Omental fat pad (tissue), 4 donors: Measurements from ENCODE around the gene OCRL. TPM values are rescaled to one million over a fixed set of nuclear protein-coding genes. Genes with fewer than 3 reads are reported as not detected.

ENCODE experiments used
- ATAC-seq: fragments of 150-250 bp; one replicate; pipeline ENCODE4 v1.9.1; 2016; ENCODE audit warnings: mild to moderate bottlenecking, moderate library complexity; ENCODE audit not compliant: low FRiP score
- DNase-seq: peaks from one replicate; pipeline ENCODE4 v3.0.0-alpha.2; 2019; ENCODE audit warnings: low spot score
- total RNA-seq, 4 donors: library from RNA; depleted of rRNA; stranded (reverse); fragments of >200 nt; gene quantifications; one replicate each; pipeline ENCODE4 v1.1.0, GENCODE V29; 2016
- TF ChIP-seq, protein P1 (sequence below), 3 donors: fragments of 450-650 bp; IDR thresholded peaks; one replicate each; pipeline ENCODE4 v1.5.1; 2016 to 2017; ENCODE audit warnings: antibody characterized with exemption in 3 of 3, mild to moderate bottlenecking in 3 of 3, moderate library complexity in 2 of 3

The OCRL gene
- total RNA-seq: 10 to 100 TPM; 12.7 to 21.8 (median 17.8) TPM

DNA sequence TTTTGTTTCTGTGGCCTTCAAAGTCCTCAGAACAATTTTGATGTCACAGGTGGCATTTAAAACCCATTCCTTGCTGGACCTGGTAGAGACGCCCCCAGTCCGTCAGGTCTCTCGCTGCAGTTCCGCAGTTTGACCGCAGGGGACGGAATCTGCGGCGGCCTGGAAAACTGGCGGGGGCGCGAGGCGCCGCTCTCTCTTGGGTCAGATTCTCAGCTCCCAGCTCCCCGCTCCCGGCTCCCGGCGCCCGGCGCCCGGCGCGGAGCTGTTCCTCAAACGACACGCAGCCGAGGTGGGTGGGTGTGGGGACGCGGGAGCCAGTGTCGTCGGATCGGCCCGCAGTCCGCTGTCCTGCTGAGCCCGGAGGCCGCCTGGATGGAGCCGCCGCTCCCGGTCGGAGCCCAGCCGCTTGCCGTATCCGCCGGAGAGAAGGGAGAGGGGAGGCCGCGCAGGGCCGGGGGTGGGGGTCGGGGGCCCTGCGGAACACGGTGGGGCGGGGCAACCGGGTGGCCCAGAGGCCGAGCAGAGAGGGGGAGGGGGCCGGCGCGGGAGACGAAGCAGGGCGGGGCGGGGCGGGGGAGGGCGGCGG, at the start of gene OCRL:
OCRL (plus strand) TSS at position 192 of the 586 bp plus-strand sequence; CDS start at position 373, 181 bp downstream.
- ATAC-seq (peak; percentile 89), DNase-seq (peak; percentile 46)
- TF ChIP-seq, protein P1, sequence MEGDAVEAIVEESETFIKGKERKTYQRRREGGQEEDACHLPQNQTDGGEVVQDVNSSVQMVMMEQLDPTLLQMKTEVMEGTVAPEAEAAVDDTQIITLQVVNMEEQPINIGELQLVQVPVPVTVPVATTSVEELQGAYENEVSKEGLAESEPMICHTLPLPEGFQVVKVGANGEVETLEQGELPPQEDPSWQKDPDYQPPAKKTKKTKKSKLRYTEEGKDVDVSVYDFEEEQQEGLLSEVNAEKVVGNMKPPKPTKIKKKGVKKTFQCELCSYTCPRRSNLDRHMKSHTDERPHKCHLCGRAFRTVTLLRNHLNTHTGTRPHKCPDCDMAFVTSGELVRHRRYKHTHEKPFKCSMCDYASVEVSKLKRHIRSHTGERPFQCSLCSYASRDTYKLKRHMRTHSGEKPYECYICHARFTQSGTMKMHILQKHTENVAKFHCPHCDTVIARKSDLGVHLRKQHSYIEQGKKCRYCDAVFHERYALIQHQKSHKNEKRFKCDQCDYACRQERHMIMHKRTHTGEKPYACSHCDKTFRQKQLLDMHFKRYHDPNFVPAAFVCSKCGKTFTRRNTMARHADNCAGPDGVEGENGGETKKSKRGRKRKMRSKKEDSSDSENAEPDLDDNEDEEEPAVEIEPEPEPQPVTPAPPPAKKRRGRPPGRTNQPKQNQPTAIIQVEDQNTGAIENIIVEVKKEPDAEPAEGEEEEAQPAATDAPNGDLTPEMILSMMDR (IDR thresholded peaks at IDR 0.05): peak in 1 of 3 donors; percentile 30

DNA sequence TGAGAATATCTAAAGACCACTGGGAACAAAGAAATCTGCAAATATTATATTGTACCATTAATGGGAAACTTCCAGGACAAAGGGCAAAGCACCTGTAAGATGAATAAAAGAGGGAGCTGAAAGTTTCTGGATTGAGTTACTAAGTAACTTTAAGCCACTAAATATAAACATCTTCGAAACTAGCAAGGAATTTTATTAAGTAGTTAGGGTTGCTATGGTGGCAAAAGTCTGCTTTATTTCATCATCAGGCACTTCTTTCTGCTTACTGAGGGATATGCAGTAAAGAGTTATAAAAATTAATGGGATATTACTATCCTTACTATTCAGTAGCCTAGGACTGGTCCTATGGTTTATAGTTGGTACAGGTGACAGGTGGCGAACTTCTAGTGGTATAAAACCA, 49.7 kb upstream of the OCRL start:
- DNase-seq: no peak
- no peak for ATAC-seq
- TF ChIP-seq, protein P1 (IDR thresholded peaks at IDR 0.05): no peak

DNA sequence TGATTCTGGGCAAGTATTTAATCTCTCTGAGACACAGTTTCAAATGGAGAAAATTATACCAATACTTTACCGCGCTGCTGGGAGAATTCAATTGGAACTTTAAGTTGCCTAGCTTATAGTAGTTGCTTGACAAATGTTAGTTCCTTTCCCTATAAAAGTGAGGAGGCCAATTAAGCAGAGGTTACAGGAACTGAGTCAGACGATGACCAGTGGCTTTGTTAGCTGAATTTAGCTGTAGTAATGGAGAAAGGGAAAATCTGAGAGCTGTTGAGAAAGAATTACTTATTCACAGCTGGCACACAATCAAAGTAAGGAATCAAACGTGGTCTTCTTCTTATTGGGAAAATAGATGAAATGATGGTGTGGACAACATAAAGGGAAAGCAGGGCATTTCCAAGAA, 46.4 kb upstream of the OCRL start:
- no peak for ATAC-seq
- TF ChIP-seq, protein P1 (IDR thresholded peaks at IDR 0.05): no peak
- no peak for DNase-seq

DNA sequence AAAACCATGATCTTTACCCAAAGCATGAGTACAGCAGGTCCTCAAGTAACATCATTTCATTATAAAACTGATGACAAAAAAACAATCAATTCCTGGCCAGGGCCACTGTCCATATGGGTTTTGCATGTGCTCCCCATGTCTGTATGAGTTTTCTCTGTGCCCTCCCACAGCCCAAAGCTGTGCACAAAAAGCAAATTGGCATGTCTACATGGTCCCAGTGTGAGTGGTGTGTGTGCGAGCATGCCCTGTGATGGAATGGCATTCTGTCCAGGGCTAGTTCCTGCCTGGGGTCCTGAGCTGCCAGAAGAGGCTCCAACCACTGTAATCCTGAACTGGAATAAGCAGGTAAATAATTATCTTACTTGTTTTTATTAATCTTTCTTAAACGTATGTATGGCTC, 45.2 kb upstream of the OCRL start:
- TF ChIP-seq, protein P1 (IDR thresholded peaks at IDR 0.05): no peak
- ATAC-seq (no peak), DNase-seq (no peak)

GRCh38 chrX:129495900-129496299, 44.2 kb upstream of the OCRL start:
- no peak for DNase-seq
- no peak for ATAC-seq
- TF ChIP-seq, protein P1 (IDR thresholded peaks at IDR 0.05): no peak

DNA sequence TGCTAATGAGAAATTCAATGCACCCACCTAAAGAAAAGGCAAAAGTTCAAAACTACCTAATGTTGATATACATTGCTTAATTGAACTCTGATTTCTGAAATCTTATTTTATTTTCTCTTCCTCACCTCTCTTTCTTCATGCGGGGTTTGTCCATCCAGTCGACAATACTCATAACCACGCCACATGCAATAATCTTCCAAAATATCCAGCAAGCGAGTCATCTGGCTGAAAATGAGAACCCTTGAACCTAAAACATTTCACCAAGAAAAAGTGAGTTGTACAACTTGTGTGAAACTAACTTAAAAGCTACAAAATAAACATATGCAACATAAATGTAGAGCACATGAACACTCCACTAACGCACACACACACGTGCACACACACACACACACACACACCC, 43.4 kb upstream of the OCRL start:
- TF ChIP-seq, protein P1 (IDR thresholded peaks at IDR 0.05): no peak
- ATAC-seq (no peak), DNase-seq (no peak)

DNA sequence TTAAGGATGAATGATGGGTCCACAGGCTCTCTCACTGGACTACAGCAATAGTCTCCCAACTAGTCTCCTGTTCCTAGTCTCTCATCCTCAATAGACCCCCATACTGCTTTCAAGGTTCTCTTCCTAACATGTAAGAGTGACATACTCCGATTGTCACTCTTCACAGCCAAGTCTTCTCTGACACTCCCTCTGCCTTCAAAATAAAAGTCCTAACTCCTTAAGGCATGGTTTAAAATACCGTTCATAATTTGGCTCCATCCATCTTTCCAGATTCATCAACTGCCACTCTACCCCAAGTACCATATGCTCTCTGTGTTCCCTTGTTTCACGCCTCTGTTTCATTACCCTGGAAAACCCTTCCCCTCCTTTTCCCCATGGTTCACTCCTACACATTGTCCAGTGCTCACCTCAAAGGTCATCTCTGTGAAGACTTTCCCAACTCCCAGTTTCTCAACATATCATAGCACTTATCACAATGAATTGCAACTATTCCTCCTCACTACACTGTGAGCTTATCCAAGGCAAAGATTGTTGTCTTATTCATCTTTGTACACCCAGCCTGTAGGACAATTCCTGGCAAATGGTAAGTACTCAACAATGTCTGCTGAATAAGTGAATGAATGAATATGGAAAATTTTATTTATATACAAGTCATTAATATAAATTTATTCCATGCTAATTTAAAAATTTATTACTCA, 42.8 kb upstream of the OCRL start:
- TF ChIP-seq, protein P1 (IDR thresholded peaks at IDR 0.05): no peak
- ATAC-seq (no peak), DNase-seq (no peak)
